PFSK-1 (cell line): Measurements from ENCODE around the gene PTPRT.

Source experiments
- POLR2AphosphoS5 ChIP-seq: IDR thresholded peaks from 2 replicates; pipeline ENCODE4 v1.6.1; 2012; ENCODE audit warnings: low read depth, mild to moderate bottlenecking, control low read depth, low read length, moderate library complexity
- TAF1 ChIP-seq: IDR thresholded peaks from 2 replicates; pipeline ENCODE4 v1.6.1; 2012; ENCODE audit warnings: low read length, control low read depth, borderline replicate concordance; ENCODE audit not compliant: insufficient read depth
- TF ChIP-seq, protein P1 (sequence below), 2 experiments: IDR thresholded peaks; 2 replicates each; pipeline versions ENCODE4 v1.6.1 to v1.8.0; 2011 to 2012; ENCODE audit warnings: low read depth in 2 of 2, low read length in 2 of 2, control low read depth in 1 of 2, inconsistent platforms in 1 of 2, mild to moderate bottlenecking in 1 of 2, moderate library complexity in 1 of 2; ENCODE audit not compliant: insufficient read depth in 1 of 2

DNA sequence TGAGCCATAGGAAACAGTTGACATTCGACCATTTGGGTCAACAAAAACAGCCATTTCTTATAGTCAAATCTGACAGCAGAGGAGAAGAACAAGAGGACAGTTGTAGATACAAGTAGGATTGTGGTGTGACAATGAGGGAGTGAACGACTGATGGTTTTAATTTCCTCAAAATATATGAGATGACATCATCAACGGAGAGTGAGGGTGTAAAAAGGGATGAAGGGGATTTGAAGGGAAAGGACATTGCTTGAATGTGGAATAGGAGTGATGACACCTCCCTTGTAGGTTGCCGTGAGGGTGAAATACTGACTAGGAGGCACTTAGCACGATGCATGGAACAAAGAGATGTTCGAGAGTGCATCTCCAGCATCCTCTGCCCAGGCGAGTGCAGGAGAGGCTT is 1071.7 kb downstream of the PTPRT start:
- no peak for TF ChIP-seq TAF1
- TF ChIP-seq, protein P1, sequence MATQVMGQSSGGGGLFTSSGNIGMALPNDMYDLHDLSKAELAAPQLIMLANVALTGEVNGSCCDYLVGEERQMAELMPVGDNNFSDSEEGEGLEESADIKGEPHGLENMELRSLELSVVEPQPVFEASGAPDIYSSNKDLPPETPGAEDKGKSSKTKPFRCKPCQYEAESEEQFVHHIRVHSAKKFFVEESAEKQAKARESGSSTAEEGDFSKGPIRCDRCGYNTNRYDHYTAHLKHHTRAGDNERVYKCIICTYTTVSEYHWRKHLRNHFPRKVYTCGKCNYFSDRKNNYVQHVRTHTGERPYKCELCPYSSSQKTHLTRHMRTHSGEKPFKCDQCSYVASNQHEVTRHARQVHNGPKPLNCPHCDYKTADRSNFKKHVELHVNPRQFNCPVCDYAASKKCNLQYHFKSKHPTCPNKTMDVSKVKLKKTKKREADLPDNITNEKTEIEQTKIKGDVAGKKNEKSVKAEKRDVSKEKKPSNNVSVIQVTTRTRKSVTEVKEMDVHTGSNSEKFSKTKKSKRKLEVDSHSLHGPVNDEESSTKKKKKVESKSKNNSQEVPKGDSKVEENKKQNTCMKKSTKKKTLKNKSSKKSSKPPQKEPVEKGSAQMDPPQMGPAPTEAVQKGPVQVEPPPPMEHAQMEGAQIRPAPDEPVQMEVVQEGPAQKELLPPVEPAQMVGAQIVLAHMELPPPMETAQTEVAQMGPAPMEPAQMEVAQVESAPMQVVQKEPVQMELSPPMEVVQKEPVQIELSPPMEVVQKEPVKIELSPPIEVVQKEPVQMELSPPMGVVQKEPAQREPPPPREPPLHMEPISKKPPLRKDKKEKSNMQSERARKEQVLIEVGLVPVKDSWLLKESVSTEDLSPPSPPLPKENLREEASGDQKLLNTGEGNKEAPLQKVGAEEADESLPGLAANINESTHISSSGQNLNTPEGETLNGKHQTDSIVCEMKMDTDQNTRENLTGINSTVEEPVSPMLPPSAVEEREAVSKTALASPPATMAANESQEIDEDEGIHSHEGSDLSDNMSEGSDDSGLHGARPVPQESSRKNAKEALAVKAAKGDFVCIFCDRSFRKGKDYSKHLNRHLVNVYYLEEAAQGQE (IDR thresholded peaks at IDR 0.05; ENCODE audit: insufficient read depth in 1 of 2, low read depth in 2 of 2, low read length in 2 of 2), result no peak
- no peak for TF ChIP-seq POLR2AphosphoS5
